ENCODE data around the gene TSPAN33.

TSPAN33 gene

DNA sequence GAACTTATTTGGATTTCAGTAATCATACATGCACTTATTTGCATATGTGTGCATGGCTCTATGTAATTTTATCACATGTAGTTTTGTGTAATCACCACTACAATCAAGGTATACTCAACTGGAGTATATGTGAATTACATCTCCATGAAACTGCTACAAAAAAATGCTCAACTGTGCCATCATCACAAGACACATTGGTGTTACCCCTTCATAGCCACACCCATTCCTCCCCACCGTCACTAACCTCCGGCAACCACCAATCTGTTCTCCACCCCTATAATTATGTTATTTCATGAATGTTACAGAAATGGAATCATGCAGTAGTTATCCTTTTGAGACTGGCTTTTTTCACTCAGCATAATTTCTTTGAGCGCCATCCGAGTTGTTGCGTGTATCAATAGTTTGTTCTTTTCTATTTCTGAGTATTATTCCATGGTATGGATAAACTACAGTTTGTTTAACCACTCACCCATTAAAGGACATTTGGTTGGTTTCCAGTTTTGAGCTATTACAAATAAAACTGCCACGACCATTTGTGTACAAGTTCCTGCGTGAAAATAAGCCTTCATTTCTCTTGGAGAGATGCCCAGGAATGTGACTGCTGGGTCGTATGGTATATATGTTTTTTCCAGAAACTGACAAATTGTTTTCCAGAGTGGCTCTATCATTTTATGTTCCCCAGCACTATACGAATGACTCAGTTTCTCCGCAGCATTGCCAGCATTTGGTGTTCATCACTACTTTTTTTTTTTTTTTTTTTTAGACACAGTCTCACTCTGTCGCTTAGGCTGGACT is 32.6 kb downstream of the TSPAN33 start:
- TF ChIP-seq, protein P1, sequence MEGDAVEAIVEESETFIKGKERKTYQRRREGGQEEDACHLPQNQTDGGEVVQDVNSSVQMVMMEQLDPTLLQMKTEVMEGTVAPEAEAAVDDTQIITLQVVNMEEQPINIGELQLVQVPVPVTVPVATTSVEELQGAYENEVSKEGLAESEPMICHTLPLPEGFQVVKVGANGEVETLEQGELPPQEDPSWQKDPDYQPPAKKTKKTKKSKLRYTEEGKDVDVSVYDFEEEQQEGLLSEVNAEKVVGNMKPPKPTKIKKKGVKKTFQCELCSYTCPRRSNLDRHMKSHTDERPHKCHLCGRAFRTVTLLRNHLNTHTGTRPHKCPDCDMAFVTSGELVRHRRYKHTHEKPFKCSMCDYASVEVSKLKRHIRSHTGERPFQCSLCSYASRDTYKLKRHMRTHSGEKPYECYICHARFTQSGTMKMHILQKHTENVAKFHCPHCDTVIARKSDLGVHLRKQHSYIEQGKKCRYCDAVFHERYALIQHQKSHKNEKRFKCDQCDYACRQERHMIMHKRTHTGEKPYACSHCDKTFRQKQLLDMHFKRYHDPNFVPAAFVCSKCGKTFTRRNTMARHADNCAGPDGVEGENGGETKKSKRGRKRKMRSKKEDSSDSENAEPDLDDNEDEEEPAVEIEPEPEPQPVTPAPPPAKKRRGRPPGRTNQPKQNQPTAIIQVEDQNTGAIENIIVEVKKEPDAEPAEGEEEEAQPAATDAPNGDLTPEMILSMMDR (IDR thresholded peaks at IDR 0.05; ENCODE audit: control extremely low read depth, extremely low read depth, low read depth, missing control alignments), result no peak
- no peak for DNase-seq (ENCODE audit: extremely low spot score)
- CTCF ChIA-PET, result interaction anchor here (1.5 to 3.3 kb wide), 3 partner anchors 10 to 42 kb away, joined by 4 to 12 read pairs (median 8); no protein-coding TSS in a partner anchor
- POLR2A ChIA-PET, result no interaction called here

DNA sequence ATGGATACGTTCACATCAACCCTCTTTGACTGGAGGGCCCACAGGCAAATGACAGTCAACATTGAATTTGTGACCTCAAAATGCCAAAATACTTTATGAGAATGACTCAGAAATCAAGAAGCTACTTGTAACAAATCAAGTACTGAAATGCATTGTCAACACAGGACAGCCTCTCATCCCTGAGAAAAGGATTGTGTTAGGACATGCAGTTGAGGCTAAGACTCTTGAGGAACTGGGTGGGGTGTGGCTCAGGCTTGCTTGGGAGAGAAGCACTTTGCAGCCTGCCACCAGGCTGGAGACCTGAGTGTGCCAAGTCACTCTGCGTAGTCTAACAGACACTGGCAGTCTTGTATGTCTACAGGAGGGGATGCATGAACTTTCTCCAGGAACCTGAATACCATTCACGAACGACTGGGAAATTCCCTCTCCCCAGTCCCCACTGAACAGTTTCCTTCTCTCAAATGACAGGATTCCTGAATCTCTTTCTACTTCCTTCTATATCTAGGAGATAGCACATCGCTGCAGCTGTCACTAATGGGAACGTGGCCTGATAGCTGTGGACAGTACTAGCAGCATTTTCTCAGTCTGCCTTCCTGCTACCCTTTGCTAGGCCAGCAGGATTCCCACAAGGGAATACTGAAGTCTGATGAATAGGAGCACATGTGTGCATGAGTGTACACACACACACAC is 40.6 kb downstream of the TSPAN33 start:
- CTCF ChIA-PET, result interaction anchor here (1.4 kb wide), 1 partner anchor 13 kb away, joined by 5 read pairs; no protein-coding TSS in a partner anchor

DNA sequence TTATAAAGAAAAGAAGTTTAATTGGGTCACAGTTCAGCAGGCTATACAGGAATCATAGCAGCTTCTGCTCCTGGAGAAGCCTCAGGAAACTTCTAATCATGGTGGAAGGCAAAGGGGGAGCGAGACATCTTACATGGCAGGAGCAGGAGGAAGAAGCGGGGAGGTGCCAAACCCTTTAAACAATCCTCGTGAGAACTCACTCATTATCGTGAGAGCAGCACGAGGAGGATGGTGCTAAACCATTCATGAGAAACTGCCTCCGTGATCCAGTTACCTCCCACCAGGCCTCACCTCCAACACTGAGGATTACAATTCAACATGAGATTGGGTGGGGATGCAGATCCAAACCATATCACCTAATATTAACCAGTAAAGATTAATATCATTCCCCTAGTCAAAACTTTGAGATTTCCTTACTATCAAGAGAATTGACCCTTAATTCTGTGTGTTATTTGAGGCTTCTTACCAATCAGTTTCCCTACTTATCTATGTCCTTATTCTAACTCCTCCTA is 42.3 kb downstream of the TSPAN33 start:
- ChIA-PET CTCF (no interaction called here), POLR2A (no interaction called here)
- DNase-seq (ENCODE audit: extremely low spot score), result no peak

More for the DNA sequence above, 40.6 kb downstream of the TSPAN33 start:
- TF ChIP-seq, protein P1 (IDR thresholded peaks at IDR 0.05; ENCODE audit: control extremely low read depth, extremely low read depth, low read depth, missing control alignments), result no peak
- POLR2A ChIA-PET, result no interaction called here
- no peak for DNase-seq (ENCODE audit: extremely low spot score)

DNA sequence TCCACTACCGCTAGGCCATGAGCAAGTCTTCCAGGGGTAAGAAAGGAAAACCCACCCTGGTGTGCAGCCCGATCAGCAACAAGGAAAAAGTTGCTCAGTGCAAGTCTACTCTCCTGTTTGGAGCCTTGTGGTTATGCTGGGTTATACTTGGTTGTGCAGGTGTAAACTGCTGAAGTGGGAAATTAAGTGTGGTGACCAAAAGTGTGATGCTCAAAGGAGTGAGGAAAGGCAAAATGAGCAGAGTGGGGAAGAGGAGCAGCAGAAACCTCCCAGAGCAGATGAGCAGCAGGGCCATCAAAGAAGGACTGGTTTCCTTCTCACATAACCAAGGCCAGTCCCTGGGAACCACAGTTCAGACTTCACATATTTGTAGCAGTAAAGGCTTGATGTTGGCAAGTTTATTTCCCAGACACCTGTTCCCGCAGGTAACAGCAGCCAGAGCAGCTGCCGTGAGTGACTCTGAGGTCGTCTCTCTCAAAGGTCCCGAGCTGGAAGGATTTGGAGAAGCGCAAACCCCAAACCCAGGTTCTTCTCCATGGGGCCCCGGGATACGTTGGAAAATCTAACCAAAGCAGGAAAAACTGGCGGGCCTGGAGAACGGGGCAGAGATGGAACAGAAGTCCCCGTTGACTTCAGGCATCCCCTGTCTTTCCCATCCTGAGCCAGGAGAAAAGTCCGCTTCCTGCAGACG is 43.3 kb downstream of the TSPAN33 start:
- ChIA-PET POLR2A (no interaction called here), CTCF (interaction anchor here (1.1 to 2.0 kb wide), 3 partner anchors 18 to 23 kb away, joined by 3 to 5 read pairs (median 4); no protein-coding TSS in a partner anchor)
- TF ChIP-seq, protein P1 (IDR thresholded peaks at IDR 0.05; ENCODE audit: control extremely low read depth, extremely low read depth, low read depth, missing control alignments), result no peak
- no peak for DNase-seq (ENCODE audit: extremely low spot score)

More for the DNA sequence above, 42.3 kb downstream of the TSPAN33 start:
- TF ChIP-seq, protein P1 (IDR thresholded peaks at IDR 0.05; ENCODE audit: control extremely low read depth, extremely low read depth, low read depth, missing control alignments), result no peak

DNA sequence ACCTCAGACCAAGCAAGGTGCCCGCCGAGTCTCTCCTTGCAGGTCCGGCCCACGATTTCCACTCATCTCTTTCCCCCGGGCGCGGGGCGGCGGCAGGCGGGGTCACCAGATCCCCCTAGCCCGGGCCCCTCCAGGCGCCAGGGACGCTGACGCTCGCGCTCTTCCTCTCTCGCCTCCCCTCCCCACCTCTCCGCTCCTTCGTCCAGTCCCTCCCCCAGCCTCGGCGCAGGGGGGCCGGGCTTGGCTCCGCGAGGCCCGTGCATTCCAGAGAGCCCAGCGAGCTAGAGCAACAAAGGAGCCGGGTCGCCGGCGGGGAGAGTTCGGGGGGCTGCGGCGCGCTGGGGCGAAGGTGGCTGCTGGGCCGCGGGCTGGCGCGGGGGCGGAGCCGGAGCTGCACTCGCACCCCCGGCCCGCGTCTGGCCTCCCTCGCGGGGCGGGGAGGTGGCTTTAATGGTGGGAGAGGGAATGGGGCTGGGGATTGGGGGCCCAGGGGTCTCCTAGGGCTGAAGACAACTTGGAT is 43.9 kb downstream of the TSPAN33 start, which contains the start of gene SMO:
SMO (plus strand) TSS at position 262 of the 520 bp plus-strand sequence. CDS start 519 bp downstream, outside the sequence.
- TF ChIP-seq, protein P1 (IDR thresholded peaks at IDR 0.05; ENCODE audit: control extremely low read depth, extremely low read depth, low read depth, missing control alignments), result no peak
- CTCF ChIA-PET, result interaction anchor here (1.1 to 2.2 kb wide), 4 partner anchors 19 to 25 kb away, joined by 3 to 8 read pairs (median 4); no protein-coding TSS in a partner anchor
- DNase-seq (ENCODE audit: extremely low spot score), result peak; percentile 69
- POLR2A ChIA-PET, result no interaction called here
